SKM-1 treated with dmso at 0.1 percent for 144 hours (cell line): ENCODE results near the gene ZNF106.

ENCODE experiments used
- DNase-seq: peaks from one replicate; lab custom pipeline; 2025; ENCODE audit not compliant: unreplicated experiment; lab: John Stamatoyannopoulos, UW

The ZNF106 gene

DNA sequence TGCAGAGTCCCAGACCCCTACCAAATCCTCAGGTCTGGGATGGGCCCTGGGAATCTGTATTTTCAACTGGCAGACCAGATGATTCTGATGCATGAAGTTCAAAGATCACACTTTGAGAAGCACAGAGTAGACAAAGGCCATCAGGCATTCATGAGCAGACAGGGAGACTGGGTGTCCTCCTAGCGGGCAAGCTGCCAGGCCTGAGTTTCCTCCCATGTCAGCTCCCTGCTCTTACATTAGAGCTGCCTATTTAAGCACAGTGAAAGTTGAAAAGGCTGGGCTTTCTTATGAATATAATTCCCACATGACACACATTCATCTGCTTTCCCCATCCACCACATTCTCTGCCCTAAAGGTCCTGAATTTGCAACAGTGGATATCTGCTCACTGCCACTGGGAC lies 117.7 kb downstream of the ZNF106 start:
- no peak for DNase-seq

DNA sequence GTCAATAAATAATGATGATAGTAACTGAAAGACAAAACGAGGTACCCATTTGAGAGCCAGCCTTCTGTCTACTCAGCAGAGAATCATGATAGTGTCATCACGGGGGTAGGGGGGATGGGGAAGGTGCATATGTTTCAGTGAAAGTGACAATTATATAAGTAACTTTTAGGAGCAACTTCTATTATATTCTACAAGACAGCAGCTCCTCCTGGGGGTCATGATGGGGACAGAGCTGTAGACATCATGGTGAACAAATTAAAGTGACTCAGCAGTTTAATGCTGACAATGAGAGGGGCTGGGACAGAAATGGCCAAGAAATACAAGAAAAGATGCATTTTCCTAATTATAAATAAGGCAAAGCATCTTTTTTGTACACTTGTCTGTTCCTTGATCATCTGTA lies 119.8 kb downstream of the ZNF106 start:
- peak; percentile 25 for DNase-seq

DNA sequence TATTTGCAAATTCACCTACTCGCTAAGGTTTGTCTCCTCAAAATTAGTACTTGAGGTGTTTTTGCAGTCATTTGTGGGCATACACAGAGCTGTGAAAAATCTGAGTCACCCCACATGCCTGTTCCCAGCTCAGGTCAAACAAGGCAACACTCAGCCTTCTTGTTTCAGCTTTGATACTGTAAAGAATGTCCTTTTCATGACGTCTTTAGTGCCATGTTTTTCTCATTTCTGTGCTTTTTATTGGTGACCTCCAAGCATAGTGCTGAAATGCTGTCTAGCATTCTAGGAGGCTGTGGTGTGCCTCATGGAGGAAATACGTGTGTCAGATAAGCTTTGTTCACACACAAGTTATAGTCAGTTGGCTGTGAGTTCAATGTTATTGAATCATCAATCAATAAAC lies 122.8 kb downstream of the ZNF106 start:
- no peak for DNase-seq

DNA sequence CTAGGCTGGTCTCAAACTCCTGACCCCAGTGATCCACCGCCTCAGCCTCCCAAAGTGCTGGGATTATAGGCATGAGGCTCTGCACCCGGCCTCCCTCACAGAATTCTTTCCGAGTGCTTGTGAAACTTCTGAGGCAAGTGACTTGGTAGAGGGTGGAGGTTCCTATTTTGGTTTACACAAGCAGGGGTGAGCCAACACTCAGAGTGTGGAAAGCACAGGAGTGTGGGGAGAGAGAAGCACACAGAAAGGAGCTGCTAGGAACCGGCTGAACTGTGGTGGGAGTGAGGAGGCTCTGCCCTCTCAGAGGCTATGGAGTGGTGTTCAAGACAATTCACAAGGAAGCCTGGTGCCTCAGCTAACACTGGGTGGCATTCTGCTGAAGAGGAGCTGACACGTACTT lies 123.9 kb downstream of the ZNF106 start:
- DNase-seq: peak; percentile 93

DNA sequence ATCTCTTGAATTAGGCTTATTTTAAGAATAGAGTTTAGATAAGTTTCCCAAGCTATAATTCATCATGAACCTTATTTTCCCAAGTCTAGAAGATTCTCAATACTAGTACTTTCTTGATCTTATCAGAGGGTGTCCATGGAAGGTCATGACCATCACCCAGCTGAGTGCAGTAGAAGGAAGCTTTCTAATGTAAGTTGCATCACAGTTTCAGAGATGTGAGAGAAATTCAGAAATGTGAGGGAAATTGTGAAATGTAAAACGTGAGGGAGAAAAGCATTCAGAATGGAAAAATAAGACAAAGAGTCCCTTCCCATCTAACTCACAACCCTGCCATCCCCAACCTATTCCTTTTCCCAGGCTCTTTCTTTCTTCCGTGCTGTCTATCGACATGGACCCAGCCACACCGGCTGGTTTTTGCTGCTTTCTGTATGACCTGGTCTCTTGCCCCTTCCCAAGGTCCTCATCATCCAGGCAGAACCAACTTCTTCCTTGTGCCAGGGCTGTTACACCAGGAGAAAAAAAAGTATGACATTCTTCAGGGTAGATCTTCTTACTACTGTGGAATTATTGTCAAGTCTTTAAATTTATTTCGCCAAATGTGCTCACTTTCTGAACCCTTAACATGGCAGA lies 124.9 kb downstream of the ZNF106 start:
- peak; percentile 77 for DNase-seq

DNA sequence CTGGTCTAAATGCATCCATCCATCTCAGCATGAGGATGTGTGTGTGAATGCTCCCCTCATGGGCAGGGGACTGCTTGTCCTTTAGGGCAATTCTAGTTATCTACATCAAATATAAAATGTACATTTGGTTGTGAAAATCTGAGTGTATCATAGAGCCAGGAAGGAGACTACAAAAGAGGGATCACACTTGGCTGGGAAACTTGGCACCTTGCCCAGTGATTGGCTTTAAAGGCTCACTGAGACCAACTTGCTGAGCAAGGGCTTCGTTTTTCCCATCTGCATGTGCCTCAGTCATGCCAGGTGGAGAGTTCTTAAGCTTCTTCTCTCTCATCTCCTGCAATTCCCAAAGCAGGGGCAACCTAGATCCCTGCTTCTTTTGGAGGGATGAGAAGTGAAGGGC lies 126.4 kb downstream of the ZNF106 start:
- no peak for DNase-seq

DNA sequence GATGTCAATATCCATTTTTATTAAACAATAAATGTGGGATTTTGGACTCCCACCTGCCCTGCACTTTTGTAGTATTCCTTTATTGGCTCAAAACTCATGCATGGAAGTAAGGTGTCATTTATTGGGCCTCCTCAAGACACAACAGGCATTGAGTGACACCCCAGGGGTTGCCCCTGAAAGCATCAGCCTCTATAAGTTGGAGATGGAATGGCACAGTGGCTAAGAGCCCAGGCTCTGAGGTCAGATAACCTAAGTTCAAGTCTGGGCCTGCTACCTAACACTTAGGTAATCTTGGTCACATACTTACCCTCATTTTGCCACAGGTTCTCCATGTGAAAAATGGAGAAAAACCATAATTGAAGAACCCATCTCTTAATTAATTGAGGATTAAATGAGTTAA lies 127.0 kb downstream of the ZNF106 start:
- DNase-seq: no peak

DNA sequence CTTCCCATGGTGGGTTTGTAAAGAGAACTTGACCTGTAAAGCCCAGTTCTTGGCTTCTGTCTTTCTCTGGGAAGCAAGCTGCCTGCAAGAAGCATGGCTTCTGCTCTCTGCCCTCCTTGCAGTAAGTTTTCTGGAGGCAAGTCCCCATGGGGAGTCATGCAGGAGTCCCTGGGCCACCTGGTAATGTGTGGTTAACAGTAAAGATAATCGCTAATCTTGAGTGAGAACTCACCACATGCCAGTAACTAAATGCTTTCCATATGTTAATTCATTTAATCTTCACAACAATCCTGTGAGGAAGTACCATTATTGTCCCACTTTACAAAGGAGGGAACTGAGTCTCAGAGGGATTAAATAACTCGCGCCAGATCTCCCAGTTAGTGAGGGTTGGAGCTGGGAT lies 127.5 kb downstream of the ZNF106 start:
- DNase-seq: no peak
